Measurements from ENCODE around the gene IGSF21. TPM values are rescaled to one million over a fixed set of nuclear protein-coding genes. Genes with fewer than 3 reads are reported as not detected.

IGSF21 gene
- total RNA-seq, 1 donor from 2014 or later: not detected

DNA sequence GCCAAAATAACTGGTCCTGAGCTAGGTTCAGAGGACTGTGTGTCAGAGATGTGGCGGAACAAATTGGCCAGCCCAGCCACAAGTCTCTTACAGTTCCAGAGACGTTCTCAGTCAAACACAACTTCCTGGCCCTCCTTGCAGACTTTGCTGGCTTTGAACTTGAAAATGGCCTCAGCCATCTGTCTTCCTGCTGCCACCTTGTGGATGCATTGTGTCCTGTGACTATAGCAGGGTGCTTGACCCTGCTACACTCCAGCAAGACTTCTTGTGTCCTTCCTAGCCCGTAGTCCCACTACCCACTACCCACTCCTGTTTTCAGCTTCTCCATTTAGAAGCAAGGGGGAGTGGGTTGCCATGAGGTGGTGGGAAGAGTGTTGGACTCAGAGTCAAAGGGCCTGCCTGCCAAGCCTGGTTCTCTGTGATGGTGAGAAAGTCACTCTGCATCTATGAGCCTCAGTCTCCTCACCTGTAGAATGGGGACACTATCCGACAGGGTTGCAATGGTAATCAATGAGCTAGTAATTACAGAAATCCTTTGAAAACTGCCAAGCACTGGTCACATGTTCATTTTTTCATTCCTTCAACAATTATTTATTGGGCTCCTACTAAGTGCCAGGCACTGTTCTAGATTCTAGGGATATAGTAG lies 109.9 kb downstream of the IGSF21 start:
- H3K4me3 Mint-ChIP-seq: no peak overlapping the region
- H3K27me3 Mint-ChIP-seq (ENCODE audit: low read depth): peaks cover 65% of the 10 kb centered on the region
- no peak for DNase-seq (ENCODE audit: low spot score in 2 of 2, unreplicated experiment in 2 of 2)
- TF ChIP-seq, protein P1, sequence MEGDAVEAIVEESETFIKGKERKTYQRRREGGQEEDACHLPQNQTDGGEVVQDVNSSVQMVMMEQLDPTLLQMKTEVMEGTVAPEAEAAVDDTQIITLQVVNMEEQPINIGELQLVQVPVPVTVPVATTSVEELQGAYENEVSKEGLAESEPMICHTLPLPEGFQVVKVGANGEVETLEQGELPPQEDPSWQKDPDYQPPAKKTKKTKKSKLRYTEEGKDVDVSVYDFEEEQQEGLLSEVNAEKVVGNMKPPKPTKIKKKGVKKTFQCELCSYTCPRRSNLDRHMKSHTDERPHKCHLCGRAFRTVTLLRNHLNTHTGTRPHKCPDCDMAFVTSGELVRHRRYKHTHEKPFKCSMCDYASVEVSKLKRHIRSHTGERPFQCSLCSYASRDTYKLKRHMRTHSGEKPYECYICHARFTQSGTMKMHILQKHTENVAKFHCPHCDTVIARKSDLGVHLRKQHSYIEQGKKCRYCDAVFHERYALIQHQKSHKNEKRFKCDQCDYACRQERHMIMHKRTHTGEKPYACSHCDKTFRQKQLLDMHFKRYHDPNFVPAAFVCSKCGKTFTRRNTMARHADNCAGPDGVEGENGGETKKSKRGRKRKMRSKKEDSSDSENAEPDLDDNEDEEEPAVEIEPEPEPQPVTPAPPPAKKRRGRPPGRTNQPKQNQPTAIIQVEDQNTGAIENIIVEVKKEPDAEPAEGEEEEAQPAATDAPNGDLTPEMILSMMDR (IDR thresholded peaks at IDR 0.05; ENCODE audit: unreplicated experiment): no peak
- no peaks in the 10 kb centered on the region for H3K4me1 Mint-ChIP-seq
- H3K36me3 Mint-ChIP-seq: no peaks in the 10 kb centered on the region
- H3K9me3 Mint-ChIP-seq: peaks cover 13% of the 10 kb centered on the region
- no peak overlapping the region for H3K27ac Mint-ChIP-seq

DNA sequence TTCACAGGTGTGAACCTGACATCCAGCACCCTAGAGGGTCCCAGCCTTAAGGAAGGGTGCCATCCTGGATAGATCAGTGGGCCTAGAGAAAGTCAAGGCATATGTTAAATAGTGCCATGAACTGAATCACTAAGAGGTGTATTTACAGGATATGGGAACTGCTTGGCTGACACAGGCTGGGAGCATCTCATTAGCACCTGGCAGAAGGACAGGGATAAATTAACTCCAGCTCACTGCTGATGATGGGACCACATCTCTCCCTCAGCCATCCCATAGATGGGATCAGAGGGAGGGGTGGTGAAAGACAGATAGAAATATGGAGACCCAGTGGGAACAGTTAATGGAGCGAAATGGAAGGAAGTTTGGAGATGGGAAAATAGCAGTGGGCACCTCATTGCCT lies 122.0 kb downstream of the IGSF21 start:
- no peaks in the 10 kb centered on the region for H3K9me3 Mint-ChIP-seq
- no peaks in the 10 kb centered on the region for H3K36me3 Mint-ChIP-seq
- DNase-seq (ENCODE audit: low spot score in 2 of 2, unreplicated experiment in 2 of 2): no peak
- no peak overlapping the region for H3K4me3 Mint-ChIP-seq
- H3K4me1 Mint-ChIP-seq: no peaks in the 10 kb centered on the region
- H3K27me3 Mint-ChIP-seq (ENCODE audit: low read depth): peaks cover 41% of the 10 kb centered on the region
- TF ChIP-seq, protein P1 (IDR thresholded peaks at IDR 0.05; ENCODE audit: unreplicated experiment): no peak
- no peak overlapping the region for H3K27ac Mint-ChIP-seq

DNA sequence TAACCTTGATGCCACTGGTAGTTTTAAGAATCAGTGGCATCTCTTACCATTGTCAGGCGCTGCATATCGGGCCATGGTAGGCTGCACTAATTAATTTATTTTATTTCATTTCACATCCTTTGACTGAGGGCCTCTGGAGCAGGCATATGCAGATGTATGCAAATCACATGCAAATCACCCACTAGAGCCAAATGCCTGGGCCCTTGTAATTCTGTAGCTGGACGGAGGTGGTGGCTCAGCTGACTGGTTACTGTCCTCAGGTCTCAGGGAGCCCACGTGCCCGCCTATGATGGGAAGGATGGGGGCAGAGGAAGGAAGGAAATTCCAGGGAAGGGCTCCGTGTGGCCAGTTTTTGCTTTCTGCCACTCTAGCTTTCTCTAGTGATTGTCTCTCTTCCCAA lies 122.7 kb downstream of the IGSF21 start:
- Mint-ChIP-seq H3K4me3 (no peak overlapping the region), H3K27me3 (ENCODE audit: low read depth) (peaks cover 41% of the 10 kb centered on the region), H3K27ac (no peak overlapping the region), H3K36me3 (no peaks in the 10 kb centered on the region), H3K4me1 (no peaks in the 10 kb centered on the region), H3K9me3 (no peaks in the 10 kb centered on the region)
- TF ChIP-seq, protein P1 (IDR thresholded peaks at IDR 0.05; ENCODE audit: unreplicated experiment): no peak
- no peak for DNase-seq (ENCODE audit: low spot score in 2 of 2, unreplicated experiment in 2 of 2)

DNA sequence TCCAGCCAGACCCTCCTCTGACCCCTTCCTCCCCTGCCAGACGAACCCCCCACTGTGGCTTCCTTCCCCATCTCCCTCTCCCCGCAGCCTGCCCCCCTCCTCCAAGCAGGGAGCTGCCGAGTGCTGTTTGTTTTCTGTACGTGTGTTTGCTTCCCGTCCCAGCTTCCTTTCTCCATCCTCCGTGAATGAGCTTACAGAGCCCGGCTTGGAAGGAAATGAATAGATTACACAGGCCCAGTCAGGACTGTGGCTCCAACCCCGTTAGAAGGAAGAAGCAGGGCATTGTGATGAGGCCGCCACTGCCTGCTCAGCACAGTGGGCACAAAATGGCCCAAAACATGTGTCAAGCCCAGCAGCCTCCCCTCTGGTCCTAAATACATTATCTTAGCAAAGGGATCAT lies 123.2 kb downstream of the IGSF21 start:
- Mint-ChIP-seq H3K27me3 (ENCODE audit: low read depth) (peaks cover 41% of the 10 kb centered on the region), H3K9me3 (no peaks in the 10 kb centered on the region), H3K4me3 (no peak overlapping the region), H3K4me1 (no peaks in the 10 kb centered on the region), H3K27ac (no peak overlapping the region), H3K36me3 (no peaks in the 10 kb centered on the region)
- TF ChIP-seq, protein P1 (IDR thresholded peaks at IDR 0.05; ENCODE audit: unreplicated experiment): no peak
- DNase-seq (ENCODE audit: low spot score in 2 of 2, unreplicated experiment in 2 of 2): no peak

DNA sequence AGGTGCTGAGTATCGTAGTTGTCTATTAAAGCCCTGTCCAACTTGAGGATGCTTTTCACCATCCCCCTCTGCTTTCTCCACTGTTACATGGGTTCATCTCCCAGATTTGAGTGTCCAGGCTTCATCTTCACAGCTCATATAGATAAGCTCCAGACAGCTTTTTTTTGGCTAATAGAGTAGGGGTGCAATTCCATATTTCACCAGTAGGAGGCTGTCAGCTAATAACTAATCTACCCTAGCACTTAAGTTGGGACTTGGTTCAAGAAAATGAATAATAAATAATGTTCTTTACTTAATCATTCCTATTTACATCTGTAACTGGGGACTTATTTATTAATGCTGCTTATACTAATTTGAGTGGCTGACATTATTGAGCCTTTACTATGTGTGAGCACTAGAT lies 124.5 kb downstream of the IGSF21 start:
- Mint-ChIP-seq H3K27ac (no peak overlapping the region), H3K4me3 (no peak overlapping the region), H3K27me3 (ENCODE audit: low read depth) (peaks cover 50% of the 10 kb centered on the region), H3K4me1 (no peaks in the 10 kb centered on the region), H3K9me3 (no peaks in the 10 kb centered on the region), H3K36me3 (no peaks in the 10 kb centered on the region)
- DNase-seq (ENCODE audit: low spot score in 2 of 2, unreplicated experiment in 2 of 2): no peak
- TF ChIP-seq, protein P1 (IDR thresholded peaks at IDR 0.05; ENCODE audit: unreplicated experiment): peak; percentile 80
